Subcutaneous adipose tissue (tissue), 4 donors: Measurements from ENCODE around the gene TGFBI. TPM values are rescaled to one million over a fixed set of nuclear protein-coding genes. Genes with fewer than 3 reads are reported as not detected.

ENCODE experiments used
- total RNA-seq, 4 donors: library from RNA; depleted of rRNA; stranded (reverse); fragments of >200 nt; gene quantifications; one replicate each; pipeline ENCODE4 v1.1.0, GENCODE V29; 2016
- TF ChIP-seq, protein P1 (sequence below): fragments of 450-650 bp; IDR thresholded peaks from one replicate; pipeline ENCODE4 v1.5.1; 2016; ENCODE audit warnings: low read depth, mild to moderate bottlenecking, control low read depth, antibody characterized with exemption, moderate library complexity

Gene TGFBI
- total RNA-seq, 4 donors from 2014 or later, result 133 to 240 (median 164) TPM

- TF ChIP-seq, protein P1, sequence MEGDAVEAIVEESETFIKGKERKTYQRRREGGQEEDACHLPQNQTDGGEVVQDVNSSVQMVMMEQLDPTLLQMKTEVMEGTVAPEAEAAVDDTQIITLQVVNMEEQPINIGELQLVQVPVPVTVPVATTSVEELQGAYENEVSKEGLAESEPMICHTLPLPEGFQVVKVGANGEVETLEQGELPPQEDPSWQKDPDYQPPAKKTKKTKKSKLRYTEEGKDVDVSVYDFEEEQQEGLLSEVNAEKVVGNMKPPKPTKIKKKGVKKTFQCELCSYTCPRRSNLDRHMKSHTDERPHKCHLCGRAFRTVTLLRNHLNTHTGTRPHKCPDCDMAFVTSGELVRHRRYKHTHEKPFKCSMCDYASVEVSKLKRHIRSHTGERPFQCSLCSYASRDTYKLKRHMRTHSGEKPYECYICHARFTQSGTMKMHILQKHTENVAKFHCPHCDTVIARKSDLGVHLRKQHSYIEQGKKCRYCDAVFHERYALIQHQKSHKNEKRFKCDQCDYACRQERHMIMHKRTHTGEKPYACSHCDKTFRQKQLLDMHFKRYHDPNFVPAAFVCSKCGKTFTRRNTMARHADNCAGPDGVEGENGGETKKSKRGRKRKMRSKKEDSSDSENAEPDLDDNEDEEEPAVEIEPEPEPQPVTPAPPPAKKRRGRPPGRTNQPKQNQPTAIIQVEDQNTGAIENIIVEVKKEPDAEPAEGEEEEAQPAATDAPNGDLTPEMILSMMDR, result no peak
These were observed 19.1 kb downstream of the TGFBI start for GRCh38 chr5:136047858-136048257.

- TF ChIP-seq, protein P1, result no peak
These were observed 20.2 kb downstream of the TGFBI start for GRCh38 chr5:136048966-136049365.

DNA sequence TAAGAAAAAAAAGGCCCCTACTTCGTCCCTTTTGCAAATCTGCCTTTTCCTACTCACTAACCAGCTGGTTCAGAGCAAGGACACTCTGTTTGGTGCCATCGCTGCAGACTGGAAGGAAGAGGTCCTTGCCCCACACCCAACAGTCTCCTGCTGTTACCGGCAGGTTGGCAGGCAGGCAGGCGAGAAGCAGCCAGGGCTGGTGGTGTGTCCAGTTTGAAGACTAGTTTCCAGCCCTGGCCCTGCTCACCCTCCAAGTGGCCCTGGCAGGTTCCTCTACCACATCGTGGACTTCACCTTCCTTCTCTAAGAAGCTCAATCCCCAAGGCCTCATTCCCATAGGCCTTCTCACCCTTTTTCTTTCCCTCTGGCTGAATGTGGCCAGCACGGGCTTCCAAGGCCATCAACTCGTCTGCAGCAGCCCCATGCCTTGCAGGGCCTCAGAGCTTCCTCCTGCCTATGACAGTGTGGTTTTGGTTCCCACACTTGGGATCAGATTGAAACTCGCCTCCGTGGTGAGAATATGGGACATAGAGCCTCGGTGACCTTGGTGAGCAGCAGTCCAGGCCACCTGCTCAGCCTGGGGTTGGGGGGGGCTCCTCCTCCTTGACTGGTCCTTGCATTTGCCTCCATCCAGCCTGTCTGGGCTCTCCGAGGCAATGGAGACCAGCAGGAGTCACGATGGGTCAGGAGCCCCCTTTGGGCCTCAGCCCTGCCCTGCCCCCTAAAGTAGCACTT, 22.9 kb downstream of the TGFBI start:
- TF ChIP-seq, protein P1, result no peak

DNA sequence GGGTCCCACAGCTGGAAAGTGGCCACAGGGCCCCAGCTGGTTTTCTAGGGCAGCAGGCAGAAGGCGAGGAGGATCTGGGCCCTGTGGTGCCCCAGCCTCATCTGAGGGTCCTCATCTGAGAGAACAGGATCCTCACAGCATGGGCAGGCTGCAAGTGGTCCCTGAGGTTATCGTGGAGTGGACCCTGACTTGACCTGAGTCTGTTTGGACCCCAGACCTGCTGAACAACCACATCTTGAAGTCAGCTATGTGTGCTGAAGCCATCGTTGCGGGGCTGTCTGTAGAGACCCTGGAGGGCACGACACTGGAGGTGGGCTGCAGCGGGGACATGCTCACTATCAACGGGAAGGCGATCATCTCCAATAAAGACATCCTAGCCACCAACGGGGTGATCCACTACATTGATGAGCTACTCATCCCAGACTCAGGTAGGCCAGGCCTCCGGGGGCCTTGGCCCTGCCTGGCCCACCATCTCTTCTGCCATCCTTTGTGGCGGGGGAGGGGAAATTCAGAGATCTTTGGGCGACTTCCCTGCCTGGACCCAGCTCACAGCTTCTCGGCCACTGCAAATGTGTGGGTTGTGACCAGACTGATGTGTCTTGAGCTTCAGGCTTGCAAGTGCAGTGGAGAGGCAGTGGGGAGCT, 24.0 kb downstream of the TGFBI start:
- TF ChIP-seq, protein P1, result no peak

DNA sequence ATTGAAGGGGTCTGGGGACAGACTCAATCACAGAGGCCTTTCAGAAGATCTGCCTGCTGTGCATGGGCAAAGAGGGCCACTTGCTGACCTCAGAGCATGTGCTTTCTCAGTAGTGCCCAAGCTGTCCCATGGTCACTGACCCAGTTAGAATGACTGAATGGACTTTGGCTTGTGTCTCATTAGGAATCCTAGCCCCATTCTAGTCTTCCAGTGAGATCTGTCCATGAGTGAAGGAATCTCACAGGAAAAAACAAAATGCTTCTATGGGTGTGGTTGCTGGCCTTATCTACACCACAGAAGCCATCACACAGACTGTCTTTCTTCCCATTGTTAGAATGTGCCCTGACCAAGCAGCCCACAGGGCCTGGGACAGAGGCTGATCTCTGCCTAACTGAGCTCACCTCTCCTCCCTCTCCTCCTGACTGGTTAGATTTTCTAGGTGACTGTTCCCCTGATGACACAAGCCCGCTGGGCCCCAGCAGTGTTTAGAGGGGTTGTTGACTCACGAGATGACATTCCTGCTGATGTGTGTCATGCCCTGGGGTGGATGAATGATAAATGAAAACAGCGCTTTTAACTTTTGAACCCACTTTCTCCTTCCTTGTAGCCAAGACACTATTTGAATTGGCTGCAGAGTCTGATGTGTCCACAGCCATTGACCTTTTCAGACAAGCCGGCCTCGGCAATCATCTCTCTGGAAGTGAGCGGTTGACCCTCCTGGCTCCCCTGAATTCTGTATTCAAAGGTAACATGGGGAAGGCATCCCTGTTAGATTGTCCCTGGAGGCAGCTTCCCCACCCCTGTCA, 24.8 kb downstream of the TGFBI start:
- TF ChIP-seq, protein P1, result no peak

- TF ChIP-seq, protein P1, result no peak
These were observed 25.6 kb downstream of the TGFBI start for GRCh38 chr5:136054142-136055019.
